ENCODE results near the gene RAB3B. TPM values are rescaled to one million over a fixed set of nuclear protein-coding genes. Genes with fewer than 3 reads are reported as not detected.

Gene RAB3B
- total RNA-seq, 4 donors from 2014 or later, result under 0.01 TPM; not detected in 3

GRCh38 chr1:51936531-51936930 lies 54.0 kb downstream of the RAB3B start:
- TF ChIP-seq CTCF (IDR thresholded peaks at IDR 0.05; ENCODE audit: low read depth), result no peak

GRCh38 chr1:51933344-51933743 lies 57.2 kb downstream of the RAB3B start:
- no peak for TF ChIP-seq CTCF (IDR thresholded peaks at IDR 0.05; ENCODE audit: low read depth)

GRCh38 chr1:51930329-51930728 lies 60.2 kb downstream of the RAB3B start:
- no peak for TF ChIP-seq CTCF (IDR thresholded peaks at IDR 0.05; ENCODE audit: low read depth)

GRCh38 chr1:51928896-51929295 lies 61.6 kb downstream of the RAB3B start:
- no peak for TF ChIP-seq CTCF (IDR thresholded peaks at IDR 0.05; ENCODE audit: low read depth)

- TF ChIP-seq CTCF (IDR thresholded peaks at IDR 0.05; ENCODE audit: low read depth), result no peak
Observed at GRCh38 chr1:51927029-51927428, 63.5 kb downstream of the RAB3B start.

GRCh38 chr1:51926171-51926812 lies 64.2 kb downstream of the RAB3B start:
- TF ChIP-seq CTCF (IDR thresholded peaks at IDR 0.05; ENCODE audit: low read depth), result no peak

- TF ChIP-seq CTCF (IDR thresholded peaks at IDR 0.05; ENCODE audit: low read depth), result no peak
Observed at GRCh38 chr1:51924455-51924854, 66.0 kb downstream of the RAB3B start.
